Muscle of arm (tissue), 14 donors: ENCODE measurements around the gene EMCN. TPM values are rescaled to one million over a fixed set of nuclear protein-coding genes. Genes with fewer than 3 reads are reported as not detected.
"Not testable (repeated sequence)": the region's sequence is repeated elsewhere in the genome, so short reads cannot be mapped to it uniquely, and the experiment has no call there.

Experiments
- DNase-seq: peaks from one replicate; pipeline ENCODE4 v3.0.0-alpha.2; 2013
- long read RNA-seq, 11 donors: transcript quantifications; one replicate each; lab custom pipeline, GENCODE V29; 2026
- polyA plus RNA-seq, 12 donors: library from polyadenylated mRNA; unstranded; fragments of 120-200 nt; gene quantifications; one replicate each; pipeline ENCODE4 v1.2.1, GENCODE V29; 2013; ENCODE audit not compliant: insufficient read length in 12 of 12

The EMCN gene
- polyA plus RNA-seq, result 10 to 100 TPM in 11 of 12 donors, not detected in 1; 31.2 to 65.6 (median 40.2) TPM
- long read RNA-seq, donor 1, full-length matches to known transcripts, result 2 of 2 reads
- long read RNA-seq, donor 1, partial matches to known transcripts, result 0 of 2 reads
- long read RNA-seq, donor 1, other reads (novel, unspliced or antisense), result 0 of 2 reads
- long read RNA-seq, donor 2, full-length matches to known transcripts, result 16 of 16 reads
- long read RNA-seq, donor 2, partial matches to known transcripts, result 0 of 16 reads
- long read RNA-seq, donor 2, other reads (novel, unspliced or antisense), result 0 of 16 reads
- long read RNA-seq, donor 3, full-length matches to known transcripts, result 8 of 8 reads
- long read RNA-seq, donor 3, partial matches to known transcripts, result 0 of 8 reads
- long read RNA-seq, donor 3, other reads (novel, unspliced or antisense), result 0 of 8 reads
- long read RNA-seq, donor 4, full-length matches to known transcripts, result 1 of 1 reads
- long read RNA-seq, donor 4, partial matches to known transcripts, result 0 of 1 reads
- long read RNA-seq, donor 4, other reads (novel, unspliced or antisense), result 0 of 1 reads
- long read RNA-seq, donor 5, full-length matches to known transcripts, result 5 of 5 reads
- long read RNA-seq, donor 5, partial matches to known transcripts, result 0 of 5 reads
- long read RNA-seq, donor 5, other reads (novel, unspliced or antisense), result 0 of 5 reads
- long read RNA-seq, donor 6, full-length matches to known transcripts, result 3 of 3 reads
- long read RNA-seq, donor 6, partial matches to known transcripts, result 0 of 3 reads
- long read RNA-seq, donor 6, other reads (novel, unspliced or antisense), result 0 of 3 reads
- long read RNA-seq, donor 7, full-length matches to known transcripts, result 3 of 3 reads
- long read RNA-seq, donor 7, partial matches to known transcripts, result 0 of 3 reads
- long read RNA-seq, donor 7, other reads (novel, unspliced or antisense), result 0 of 3 reads
- long read RNA-seq, donor 8, full-length matches to known transcripts, result 9 of 14 reads
- long read RNA-seq, donor 8, partial matches to known transcripts, result 5 of 14 reads
- long read RNA-seq, donor 8, other reads (novel, unspliced or antisense), result 0 of 14 reads
- long read RNA-seq, donor 9, full-length matches to known transcripts, result 4 of 4 reads
- long read RNA-seq, donor 9, partial matches to known transcripts, result 0 of 4 reads
- long read RNA-seq, donor 9, other reads (novel, unspliced or antisense), result 0 of 4 reads
- long read RNA-seq, donor 10, full-length matches to known transcripts, result 12 of 12 reads
- long read RNA-seq, donor 10, partial matches to known transcripts, result 0 of 12 reads
- long read RNA-seq, donor 10, other reads (novel, unspliced or antisense), result 0 of 12 reads
- long read RNA-seq, donor 11, full-length matches to known transcripts, result 7 of 7 reads
- long read RNA-seq, donor 11, partial matches to known transcripts, result 0 of 7 reads
- long read RNA-seq, donor 11, other reads (novel, unspliced or antisense), result 0 of 7 reads

- DNase-seq, result peak; percentile 16
These were observed at the start of gene EMCN for GRCh38 chr4:100517864-100518341. Gene EMCN (minus strand): TSS chr4:100518022. CDS start chr4:100517914, 108 bp downstream.

GRCh38 chr4:100566396-100566795, 48.6 kb upstream of the EMCN start:
- no peak for DNase-seq

- no peak for DNase-seq
These were observed 39.5 kb upstream of the EMCN start for GRCh38 chr4:100557306-100557705.

- DNase-seq, result peak; percentile 66
These were observed 38.0 kb upstream of the EMCN start for GRCh38 chr4:100555611-100556337.

GRCh38 chr4:100548200-100548560, 30.4 kb upstream of the EMCN start:
- peak; percentile 8 for DNase-seq

- DNase-seq, result no peak
These were observed 29.8 kb upstream of the EMCN start for GRCh38 chr4:100547541-100548199.

GRCh38 chr4:100545427-100545826, 27.6 kb upstream of the EMCN start:
- DNase-seq, result no peak

GRCh38 chr4:100540131-100540530, 22.3 kb upstream of the EMCN start:
- DNase-seq, result no peak

- no peak for DNase-seq
These were observed 21.9 kb upstream of the EMCN start for GRCh38 chr4:100539706-100540105.

- DNase-seq, result no peak
These were observed 15.9 kb upstream of the EMCN start for GRCh38 chr4:100533741-100534140.

GRCh38 chr4:100530161-100530560, 12.3 kb upstream of the EMCN start:
- not testable (repeated sequence) for DNase-seq

GRCh38 chr4:100525686-100526085, 7.9 kb upstream of the EMCN start:
- peak; percentile 49 for DNase-seq

- no peak for DNase-seq
These were observed 1.4 kb upstream of the EMCN start for GRCh38 chr4:100519205-100519604.

- no peak for DNase-seq
These were observed 1.6 kb downstream of the EMCN start for GRCh38 chr4:100516225-100516624.

GRCh38 chr4:100511896-100512295, 5.9 kb downstream of the EMCN start:
- no peak for DNase-seq

- no peak for DNase-seq
These were observed 7.3 kb downstream of the EMCN start for GRCh38 chr4:100510551-100510950.

GRCh38 chr4:100509386-100509785, 8.4 kb downstream of the EMCN start:
- no peak for DNase-seq

GRCh38 chr4:100508691-100509090, 9.1 kb downstream of the EMCN start:
- no peak for DNase-seq

GRCh38 chr4:100504086-100504874, 13.5 kb downstream of the EMCN start:
- DNase-seq, result no peak
